GM20000 (cell line): ENCODE data around the gene SPRY4.
"Not testable (repeated sequence)": the region's sequence is repeated elsewhere in the genome, so short reads cannot be mapped to it uniquely, and the experiment has no call there.

Source experiments
- DNase-seq: peaks from one replicate; pipeline ENCODE4 v3.0.0; 2012; ENCODE audit warnings: low spot score
- TF ChIP-seq, protein P1 (sequence below): IDR thresholded peaks from 2 replicates; pipeline ENCODE4 v1.5.1; 2012; ENCODE audit warnings: mild to moderate bottlenecking, control low read depth; ENCODE audit errors: extremely low read depth, missing control alignments

The SPRY4 gene

DNA sequence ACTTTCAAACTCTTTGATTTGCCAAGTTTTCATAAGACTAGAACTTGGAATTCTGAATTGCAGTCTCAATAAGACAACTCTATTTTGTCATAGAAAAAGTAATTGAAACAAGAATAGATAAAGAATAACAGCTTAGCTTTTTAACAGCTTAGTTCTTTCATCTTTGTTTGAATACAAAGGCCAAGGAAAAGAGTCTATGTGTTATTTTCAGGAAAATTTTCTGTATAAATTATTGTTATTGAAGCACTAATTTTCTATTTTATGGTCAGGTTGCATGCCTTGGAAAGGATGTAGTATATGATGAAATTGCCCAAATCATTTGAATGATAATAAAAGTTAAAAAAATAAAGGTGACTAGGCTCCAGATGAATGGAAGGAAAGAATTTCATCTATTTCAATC lies 25.2 kb upstream of the SPRY4 start:
- DNase-seq, result no peak
- TF ChIP-seq, protein P1, sequence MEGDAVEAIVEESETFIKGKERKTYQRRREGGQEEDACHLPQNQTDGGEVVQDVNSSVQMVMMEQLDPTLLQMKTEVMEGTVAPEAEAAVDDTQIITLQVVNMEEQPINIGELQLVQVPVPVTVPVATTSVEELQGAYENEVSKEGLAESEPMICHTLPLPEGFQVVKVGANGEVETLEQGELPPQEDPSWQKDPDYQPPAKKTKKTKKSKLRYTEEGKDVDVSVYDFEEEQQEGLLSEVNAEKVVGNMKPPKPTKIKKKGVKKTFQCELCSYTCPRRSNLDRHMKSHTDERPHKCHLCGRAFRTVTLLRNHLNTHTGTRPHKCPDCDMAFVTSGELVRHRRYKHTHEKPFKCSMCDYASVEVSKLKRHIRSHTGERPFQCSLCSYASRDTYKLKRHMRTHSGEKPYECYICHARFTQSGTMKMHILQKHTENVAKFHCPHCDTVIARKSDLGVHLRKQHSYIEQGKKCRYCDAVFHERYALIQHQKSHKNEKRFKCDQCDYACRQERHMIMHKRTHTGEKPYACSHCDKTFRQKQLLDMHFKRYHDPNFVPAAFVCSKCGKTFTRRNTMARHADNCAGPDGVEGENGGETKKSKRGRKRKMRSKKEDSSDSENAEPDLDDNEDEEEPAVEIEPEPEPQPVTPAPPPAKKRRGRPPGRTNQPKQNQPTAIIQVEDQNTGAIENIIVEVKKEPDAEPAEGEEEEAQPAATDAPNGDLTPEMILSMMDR, result no peak

DNA sequence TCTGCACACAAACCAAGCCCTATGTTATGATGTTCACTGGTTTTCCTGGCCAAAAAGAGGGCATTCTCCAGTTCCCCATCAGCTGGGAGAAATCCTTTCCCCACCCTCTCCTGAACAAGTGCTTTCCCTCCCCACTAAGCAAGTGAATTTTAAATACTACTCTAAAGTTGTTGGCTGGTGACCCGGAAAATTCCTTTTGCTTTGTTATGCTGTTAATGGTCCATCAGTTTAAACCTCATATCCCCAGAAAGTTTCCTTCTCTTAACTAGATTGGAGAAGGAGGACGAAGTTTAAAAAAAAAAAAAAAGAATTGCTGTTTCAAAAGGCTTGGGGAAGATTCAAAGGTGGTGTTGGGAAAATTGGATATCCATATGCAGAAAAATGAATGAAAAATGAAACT lies 21.9 kb upstream of the SPRY4 start:
- no peak for DNase-seq
- TF ChIP-seq, protein P1, result no peak

DNA sequence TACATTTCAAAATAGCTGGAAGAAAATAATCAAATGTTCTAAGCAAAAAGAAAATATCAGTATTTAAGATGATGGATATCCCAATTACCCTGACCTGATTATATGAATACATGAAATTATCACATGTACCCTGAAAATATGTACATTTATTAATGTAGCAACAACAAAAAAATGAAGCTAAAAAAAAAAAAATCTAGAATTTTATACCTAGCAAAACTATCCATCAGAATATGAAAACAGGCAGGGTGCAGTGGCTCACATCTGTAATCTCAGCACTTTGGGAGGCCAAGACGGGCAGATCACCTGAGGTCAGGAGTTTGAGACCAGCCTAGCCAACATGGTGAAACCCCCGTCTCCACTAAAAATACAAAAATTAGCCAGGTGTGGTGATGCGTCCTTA lies 20.1 kb upstream of the SPRY4 start:
- not testable (repeated sequence) for DNase-seq

DNA sequence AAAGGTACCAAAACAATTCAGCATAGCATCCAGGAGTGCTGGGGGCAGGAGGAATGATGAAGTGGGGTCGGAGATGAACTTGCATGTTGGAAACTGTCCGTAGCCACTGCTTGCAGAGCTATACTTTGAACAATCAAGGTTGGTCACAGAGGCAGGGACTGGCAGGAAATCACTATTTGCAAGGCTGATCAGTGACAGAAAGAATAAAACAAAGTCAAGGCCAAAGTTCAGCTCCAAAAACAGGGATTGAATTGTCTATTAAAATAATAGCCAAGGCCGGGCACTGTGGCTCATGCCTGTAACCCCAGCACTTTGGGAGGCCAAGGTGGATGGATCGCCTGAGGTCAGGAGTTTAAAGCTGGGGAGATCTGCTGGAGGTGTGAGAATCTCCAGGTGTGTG lies 18.7 kb upstream of the SPRY4 start:
- DNase-seq, result no peak
- TF ChIP-seq, protein P1, result no peak

DNA sequence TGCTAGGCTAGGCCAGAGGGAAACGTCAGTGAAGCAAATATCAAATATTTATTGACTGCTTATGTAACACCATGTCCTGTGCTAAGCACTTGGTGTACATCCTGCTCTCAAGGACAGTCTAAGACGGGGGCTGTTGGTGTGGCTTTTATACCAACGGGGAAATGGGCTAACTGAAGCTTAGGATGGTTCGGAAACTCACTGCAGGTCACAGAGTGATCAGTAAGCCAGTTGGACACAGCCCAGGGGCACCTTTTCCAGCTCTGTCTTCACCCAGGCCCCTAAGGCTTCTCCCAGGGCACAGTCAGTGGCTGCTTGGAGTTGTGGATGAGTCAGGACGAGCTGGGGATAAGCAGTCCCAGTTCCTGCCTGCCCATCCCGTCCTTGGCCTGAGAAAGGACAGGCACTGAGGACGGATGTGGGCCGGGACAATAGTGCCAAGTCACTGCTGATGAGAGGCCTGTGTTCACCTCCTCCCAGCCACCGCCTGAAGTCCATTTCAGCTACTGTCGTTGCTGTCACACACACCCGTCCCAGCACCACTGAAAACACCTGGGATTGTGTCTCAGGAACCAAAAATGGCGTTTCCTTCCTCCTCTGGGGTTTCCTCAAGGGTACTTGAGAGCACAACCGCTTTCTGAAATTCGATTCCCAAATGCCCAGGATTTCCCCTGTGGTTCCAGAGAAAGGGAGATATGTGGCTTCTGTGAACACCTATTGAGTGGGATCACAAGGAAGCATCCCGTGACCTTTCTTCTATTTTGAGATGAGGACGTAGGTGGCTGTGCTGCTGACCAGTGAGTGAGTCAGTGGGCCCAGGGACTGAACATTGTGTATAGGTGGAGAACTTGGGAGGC lies 17.5 kb upstream of the SPRY4 start:
- no peak for DNase-seq
- TF ChIP-seq, protein P1, result no peak

DNA sequence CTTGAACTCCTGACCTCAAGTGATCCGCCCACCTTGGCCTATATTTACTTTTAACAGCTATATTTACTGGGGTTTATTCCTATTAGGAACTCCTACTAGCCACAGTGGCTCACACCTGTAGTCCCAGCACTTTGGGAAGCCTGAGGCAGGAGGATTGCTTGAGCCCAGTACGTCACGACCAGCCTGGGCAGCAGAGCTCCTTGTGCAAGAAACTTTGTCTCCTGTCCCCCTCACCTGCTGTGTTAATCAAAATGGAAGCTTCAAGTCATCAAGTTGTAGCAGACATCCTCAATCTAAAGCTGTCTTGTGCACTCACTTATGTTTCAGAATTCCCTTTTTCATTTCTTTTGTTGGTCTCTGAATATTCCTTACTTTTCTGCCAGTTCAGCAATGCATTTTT lies 15.0 kb upstream of the SPRY4 start:
- no peak for DNase-seq
- TF ChIP-seq, protein P1, result no peak

DNA sequence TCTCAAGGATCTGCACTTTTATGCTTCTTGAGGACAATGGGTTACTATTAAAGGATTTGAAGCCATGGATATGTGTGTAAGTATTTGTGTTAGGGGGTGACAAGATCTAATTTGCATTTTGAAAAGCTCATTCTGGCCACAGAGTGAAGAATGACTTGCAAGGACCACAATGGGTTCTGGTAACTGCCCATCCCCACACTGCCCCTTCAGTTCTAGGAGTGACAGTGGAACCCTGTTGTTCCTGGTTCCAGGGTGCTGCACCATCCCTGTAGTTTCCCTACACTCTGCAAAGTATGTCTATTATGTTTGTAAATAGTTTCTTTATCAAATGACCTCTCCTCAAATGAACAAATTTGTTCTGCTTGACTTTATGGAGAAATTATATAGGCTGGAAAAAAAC lies 9.7 kb upstream of the SPRY4 start:
- TF ChIP-seq, protein P1, result no peak
- no peak for DNase-seq

DNA sequence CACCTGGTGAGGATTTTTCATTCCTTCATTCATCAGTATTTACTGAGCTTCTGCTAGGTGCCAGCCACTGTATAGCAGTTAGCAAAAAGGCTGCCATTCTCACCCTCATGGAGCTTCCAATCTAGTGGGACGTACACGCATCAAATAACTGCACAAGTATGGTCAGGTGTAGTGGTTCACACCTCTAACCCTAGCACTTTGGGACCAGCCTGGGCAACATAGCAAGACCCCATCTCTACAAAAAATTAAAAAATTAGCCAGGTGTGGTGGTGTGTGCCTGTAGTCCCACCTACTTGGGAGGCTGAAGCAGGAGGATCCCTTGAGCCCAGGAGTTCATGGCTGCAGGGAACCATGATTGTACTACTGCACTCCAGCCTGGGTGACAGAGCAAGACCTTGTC lies 8.9 kb upstream of the SPRY4 start:
- not testable (repeated sequence) for DNase-seq
